Activated naive CD4-positive, alpha-beta T cell treated with Interleukin-2 at 50 U/mL for 16 hours (primary cell): ENCODE data around the gene CLIP2.
A peak's percentile ranks its signal among the peaks of the same experiment; 100 is the strongest.

Experiments
- DNase-seq: peaks from one replicate; pipeline ENCODE4 v3.0.0-alpha.2; 2020

Gene CLIP2

DNA sequence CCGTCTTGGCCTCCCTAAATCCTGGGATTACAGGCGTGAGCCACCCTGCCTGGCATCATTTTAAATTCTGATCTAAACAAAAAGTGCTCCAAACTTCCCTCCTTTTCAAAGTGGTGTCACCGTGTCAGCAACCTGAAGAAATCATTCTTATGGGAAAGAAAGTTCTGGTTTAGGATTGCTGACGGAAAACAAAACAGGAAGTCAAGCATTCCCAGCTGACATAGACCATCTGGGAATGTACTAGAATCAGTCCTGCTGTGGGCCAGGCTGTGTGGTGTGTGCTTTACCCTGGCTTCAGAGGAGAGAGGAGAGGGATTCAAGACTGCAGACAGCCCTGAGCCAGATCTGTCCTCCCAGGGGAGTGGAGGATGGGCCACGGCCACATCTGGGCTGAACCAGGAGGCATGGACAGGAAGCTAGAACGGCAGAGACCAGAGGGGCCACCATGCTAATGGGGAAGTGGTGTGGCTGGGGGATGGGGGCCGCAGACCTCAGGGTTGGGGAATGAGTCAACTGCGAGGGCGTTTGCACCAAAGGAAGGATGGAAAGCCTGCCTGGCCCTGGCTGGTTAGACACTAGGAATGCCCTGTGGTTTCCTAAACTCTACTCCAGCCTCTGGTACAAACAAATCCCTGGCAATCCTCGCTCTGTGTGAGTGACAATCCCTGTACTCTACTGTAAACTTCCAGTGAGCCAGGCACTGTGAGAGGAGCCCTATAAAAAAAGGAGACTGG, 16.7 kb upstream of the CLIP2 start:
- DNase-seq = no peak

DNA sequence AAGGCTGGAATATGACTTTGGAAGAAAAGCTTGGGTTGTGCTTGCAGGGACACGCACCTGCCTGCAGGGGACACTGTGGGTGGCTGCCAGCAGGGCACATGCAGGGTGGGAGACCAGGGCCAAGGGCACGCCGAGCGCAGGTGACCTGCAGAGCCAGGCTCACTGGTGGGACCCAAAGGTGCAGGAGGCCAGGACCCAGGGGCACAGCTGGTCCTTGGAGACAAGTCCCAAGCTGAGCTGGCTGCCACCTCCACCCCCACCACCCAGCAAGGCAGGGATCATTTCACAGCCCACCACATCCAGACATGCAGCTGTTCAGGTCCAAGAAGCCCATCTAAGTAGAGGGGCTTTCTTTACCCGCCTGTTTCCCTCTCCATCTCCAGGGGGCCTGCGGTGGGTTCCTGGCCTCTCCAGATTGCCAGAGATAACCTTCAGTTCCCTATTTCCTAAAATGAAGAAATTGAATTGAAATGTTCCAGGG, 13.8 kb upstream of the CLIP2 start:
- no peak for DNase-seq

GRCh38 chr7:74277636-74278035, 11.6 kb upstream of the CLIP2 start:
- no peak for DNase-seq

GRCh38 chr7:74280985-74281384, 8.2 kb upstream of the CLIP2 start:
- DNase-seq = no peak

GRCh38 chr7:74282748-74283459, 6.3 kb upstream of the CLIP2 start:
- no peak for DNase-seq

DNA sequence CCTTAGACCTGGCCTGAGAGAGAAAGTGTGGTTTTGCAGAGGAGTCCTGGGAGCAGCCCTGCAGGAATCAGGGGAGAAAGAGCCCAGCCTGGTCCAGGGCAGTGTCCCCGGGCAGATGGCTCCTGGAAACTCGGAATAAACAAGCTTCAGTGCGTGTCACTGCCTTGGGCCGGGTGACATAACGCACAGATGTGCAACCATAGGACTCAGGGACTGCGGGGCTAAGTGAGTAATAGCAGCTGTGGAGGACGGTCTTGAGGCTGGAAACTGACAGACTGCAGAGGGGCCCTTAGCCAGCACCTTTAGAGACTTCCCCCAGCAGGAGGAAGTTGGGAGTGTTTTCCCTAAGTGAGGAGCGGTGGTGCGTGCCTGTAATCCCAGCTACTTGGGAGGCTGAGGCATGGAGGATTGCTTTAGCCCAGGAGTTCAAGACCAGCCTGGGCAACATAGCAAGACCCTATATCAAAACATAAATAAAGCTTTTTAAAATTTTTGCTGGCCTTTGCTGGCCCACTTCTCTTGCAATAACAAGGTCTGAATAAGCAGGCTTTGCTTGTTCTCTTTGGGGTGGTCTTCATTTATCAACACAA, 5.3 kb upstream of the CLIP2 start:
- no peak for DNase-seq

DNA sequence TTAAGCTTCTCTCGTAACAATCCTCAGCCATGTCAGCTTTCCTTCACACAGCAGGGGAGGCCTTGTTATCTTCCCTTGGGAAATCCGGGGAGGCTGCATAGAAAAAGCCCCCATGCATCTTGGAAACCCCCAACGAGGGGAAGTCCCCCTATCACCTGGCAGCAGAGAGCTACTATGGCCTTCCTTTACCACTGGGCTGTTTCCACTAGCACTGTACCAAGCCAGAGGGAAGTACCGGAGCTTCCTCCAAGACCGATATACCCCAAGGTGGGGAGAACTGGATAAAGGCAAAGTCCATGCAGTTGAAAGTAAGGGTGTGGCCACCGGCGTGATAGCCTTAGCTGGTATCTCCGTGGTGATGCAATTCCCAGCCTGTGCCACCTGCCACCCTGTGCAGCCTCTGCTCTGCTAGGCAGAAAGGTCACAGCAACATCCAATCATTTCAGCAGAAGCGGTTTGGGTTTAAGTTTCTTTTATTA, 4.4 kb upstream of the CLIP2 start:
- DNase-seq = no peak

DNA sequence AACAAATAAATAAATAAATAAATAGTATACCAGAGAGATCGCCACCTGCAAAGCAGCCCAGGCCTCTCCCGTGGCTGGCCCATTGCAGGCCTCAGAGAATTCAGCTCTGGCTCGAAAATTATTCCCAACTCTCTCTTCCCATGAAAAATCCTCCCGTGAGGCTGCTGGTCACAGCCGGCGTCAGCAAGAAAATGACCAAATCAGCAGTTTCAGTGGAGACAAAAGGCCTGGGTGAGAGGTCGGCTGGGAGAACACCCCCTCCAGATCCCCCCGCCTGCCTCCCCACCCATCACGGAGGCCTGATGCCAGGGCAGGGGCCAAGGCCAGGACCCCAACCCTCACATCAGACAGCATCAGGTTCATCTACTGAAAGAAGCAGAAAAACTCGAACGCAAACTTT, 3.1 kb upstream of the CLIP2 start:
- no peak for DNase-seq

DNA sequence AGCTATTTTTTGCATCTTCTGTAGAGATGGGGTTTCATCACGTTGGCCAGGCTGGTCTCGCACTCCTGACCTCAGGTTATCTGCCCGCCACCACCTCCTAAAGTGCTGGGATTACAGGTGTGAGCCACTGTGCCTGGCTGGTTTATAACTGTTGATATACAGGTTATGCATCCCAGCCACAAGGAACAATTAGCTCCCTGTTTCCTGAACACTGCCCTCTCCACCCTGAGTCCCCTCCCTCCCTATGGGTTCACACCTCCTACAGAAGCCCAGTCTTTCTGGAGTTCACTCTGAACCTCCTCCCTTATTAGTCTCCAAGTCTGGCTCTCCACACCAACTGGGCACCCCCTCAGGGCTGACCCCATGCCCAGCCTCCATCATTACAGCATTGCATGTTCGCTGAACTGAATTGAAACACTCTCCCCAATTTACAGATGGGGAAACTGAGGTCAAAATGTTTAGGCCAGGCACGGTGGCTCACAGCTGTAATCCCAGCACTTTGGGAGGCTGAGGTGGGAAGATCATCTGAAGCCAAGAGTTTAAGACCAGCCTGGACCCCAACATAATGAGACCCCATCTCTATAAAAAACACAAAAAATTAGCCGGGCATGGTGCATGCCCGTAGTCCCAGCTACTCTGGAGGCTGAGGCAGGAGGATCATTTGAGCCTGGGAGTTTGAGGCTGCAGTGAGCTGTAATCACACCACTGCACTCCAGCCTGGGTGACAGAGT, 1.7 kb upstream of the CLIP2 start:
- no peak for DNase-seq

- DNase-seq = no peak
Observed at GRCh38 chr7:74288034-74288881, 949 bp upstream of the CLIP2 start.

DNA sequence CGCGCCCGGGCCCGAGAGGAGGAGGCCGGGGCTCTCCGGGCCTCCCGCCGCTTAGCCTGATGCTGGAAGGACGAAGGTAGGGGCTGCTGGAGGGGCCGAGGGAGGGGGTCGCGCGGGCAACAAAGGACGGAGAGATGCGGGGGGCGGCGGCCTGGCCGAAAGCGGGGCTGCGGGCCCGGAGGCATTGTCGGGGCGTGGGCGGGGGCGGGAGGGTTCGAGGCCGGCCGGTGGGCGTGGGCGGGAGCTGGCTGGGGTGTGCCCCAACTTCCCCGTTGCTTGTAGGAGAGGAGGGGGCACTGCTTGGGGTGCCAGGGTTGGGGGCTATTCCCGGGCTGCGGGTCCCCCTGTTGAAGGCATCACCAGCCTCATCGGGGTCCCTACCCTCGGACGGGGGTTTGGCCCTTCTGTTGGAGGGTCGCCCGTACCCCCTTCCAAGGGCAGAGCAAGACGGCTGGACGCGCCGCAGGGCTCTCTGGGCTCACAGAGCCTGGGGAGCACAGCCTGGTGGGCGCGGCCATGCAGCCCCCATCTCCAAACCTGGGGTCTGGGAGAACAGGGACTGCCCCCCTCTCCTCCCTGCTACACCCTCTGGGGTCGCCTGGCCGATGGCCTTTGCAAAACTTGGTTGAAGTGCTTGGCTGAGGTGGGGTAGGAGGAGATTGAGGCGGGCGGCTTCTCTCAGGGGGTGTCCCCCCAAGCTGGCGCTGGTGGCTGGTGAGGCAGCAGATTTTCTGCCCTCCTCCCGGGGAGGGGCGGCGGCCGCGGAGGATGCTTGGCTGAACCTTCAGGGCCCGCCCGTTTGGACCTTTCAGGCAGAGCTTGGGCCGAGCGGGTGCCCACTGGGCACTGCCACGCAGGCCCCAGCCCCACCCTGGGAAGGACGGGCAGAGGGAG, 699 bp downstream of the CLIP2 start:
- DNase-seq = peak; percentile 38

GRCh38 chr7:74290553-74290950, 1.3 kb downstream of the CLIP2 start:
- DNase-seq = no peak

GRCh38 chr7:74290981-74291441, 1.8 kb downstream of the CLIP2 start:
- no peak for DNase-seq

- DNase-seq = no peak
Observed at GRCh38 chr7:74291535-74291934, 2.3 kb downstream of the CLIP2 start.

GRCh38 chr7:74292757-74293576, 3.8 kb downstream of the CLIP2 start:
- no peak for DNase-seq

DNA sequence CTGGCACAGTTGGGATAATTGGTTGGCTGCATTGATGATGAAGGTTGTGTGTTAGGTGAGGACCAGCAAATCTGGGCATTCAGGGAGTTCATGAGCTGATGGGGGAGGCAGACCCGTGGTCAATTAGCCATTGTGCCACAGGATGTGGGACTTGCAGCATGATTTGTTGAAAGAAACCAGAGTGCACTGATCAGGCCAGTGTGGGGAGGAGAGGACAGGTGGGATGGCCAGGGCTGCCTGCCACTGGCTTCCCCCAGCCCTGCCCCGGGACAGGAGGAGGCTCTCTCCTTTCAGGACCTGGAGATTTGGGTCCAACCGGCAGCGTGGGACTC, 4.3 kb downstream of the CLIP2 start:
- no peak for DNase-seq

DNA sequence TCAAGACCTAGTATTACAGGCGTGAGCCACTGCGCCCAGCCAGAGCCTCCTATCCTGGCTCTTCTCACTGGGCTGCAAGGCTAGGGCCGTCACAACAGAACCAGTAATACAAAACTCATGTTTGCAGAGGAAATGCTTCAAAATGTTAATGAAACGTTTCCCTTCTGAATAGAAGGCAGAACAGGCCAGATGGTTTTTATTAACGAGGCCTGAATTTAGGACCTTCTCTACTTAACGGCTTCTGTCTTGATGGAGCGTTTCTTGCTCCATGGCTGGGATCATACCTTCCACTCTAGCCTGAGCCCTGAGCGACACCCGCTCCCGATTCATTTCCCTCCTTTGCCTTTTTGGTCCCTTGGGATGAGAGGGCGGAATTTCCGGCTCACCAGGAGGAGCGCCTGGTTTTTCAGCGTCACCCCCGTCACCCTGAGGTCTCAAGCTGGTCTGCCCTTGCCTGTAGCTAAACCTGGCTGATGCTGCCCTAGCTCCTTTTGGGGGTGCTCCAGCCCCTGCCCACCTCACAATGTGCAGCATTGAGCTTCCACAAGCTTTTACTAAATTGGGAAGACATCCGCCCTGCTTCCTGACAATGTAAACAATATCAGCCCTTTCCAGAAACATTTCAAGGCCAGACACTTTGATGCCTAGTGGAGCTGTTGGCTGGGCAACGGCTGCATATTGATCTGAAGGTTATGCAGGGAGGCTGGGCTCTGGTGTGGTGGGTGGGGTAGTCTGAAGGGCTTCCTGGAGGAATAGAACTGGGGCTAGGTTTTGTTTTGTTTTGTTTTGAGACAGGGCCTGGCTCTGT, 5.2 kb downstream of the CLIP2 start:
- no peak for DNase-seq

DNA sequence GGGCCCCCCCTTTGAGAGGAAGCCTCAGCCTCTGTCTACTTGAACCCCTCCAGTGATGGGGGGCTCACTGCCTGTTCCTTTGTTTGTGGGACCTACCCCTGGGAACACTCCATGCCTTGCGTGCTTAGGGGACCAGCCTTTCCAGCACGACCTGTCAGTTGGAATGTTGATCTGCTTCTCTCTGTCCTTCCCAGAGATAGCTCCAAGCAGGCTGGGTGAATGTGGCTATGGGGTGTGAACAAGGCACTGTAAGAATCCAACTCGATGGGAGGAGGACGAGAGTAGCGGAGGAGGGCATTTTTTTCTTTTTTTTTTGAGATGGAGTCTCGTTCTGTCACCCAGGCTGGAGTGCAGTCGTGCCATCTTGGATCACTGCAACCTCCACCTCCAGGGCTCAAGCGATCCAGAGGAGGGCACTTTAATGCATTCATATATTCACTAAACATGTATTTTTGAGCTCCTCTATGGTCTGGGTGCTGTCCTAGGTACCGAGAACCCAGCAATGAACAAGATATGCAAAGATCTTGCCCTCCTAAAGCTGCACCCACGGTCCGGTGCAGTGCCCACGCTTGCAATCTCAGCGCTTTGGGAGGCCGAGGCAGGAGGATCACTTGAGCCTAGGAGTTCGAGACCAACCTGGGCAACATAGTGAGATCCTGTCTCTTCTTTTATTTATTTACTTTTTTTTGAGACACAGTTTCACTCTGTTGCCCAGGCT, 8.5 kb downstream of the CLIP2 start:
- DNase-seq = no peak

DNA sequence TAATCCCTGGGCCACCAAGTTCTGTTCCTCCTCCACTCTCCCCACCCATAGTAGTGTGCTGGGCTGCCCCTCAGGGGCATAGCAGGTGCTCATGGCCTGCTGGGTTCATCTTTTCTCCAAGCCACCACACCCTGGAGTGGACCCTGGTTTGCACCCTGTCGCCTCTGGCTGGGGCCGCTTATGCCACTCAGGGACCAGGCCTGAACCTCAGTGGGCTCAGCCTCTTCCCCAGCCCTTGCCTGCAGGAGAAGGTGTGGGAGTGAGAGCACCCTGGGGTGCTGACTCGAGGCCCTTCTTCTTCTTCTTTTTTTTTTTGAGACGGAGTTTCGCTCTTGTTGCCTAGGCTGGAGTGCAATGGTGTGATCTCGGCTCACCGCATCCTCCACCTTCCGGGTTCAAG, 10.2 kb downstream of the CLIP2 start:
- DNase-seq = no peak
